Heart left ventricle (tissue), 13 donors: ENCODE data around the gene EPB41.

Experiments
- POLR2A ChIP-seq, 2 donors: fragments of 450-650 bp; IDR thresholded peaks; one replicate each; pipeline ENCODE4 v1.6.1; 2017; ENCODE audit warnings: antibody characterized with exemption in 2 of 2, mild to moderate bottlenecking in 2 of 2, moderate library complexity in 2 of 2
- TF ChIP-seq, protein P1 (sequence below), 12 donors: fragments of 200-600 bp; sonication (generic) in 4 of 12; IDR thresholded peaks; one replicate each; pipeline versions ENCODE4 v1.5.0 to v1.8.0; 2018 to 2022; ENCODE audit warnings: antibody characterized with exemption in 12 of 12, mild to moderate bottlenecking in 5 of 12
- donor health status: ischemic (EF 13 %, LVEDD 7.1; RV severe dilation, severe dysfunction).
- donor health status: DM: no; HTN: yes; CAD: no.
- donor health status: DM: no; HTN: no; CAD: no.
- donor health status: ischemic (EF 25% LVEDD 6.9; RV normal size, moderate dysfunction).
- donor health status: ischemic (EF 25% LVEDD 5.7; RV mildly dilated, moderate dysfunction).
- donor health status: ischemic (EF 35%, LVEDD 5.7; RV mildly dilated, moderate dysfunction).
- donor health status: nonischemic (EF 11% LVEDD 7.7; RV severe dilation, severe dysfunction).
- donor health status: DM: yes; HTN: yes; CAD: no.
- donor health status: PGD.
- donor health status: ischemic (EF 29% LVEDD 5.4; RV normal size, mild dysfunction).
- donor health status: nonischemic (EF 23%, LVEDD 6.1; RV moderate dilation, normal function).

DNA sequence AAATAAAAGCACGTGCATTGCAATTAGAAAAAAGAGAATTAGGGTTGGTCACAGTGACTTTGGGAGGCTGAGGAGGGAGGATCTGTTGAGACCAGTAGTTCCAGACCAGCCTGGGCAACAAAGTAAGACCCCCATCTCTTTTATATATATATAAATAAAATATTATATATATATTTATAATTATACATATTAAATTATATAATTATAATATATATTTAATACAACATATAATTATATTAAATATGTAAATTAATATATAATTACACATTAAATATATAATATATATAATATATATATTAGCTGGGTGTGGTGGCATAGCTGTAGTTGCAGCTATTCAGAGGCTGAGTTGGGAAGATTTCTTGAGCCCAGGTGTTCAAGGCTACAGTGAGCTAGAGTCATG is 186.1 kb downstream of the EPB41 start:
- TF ChIP-seq, protein P1, sequence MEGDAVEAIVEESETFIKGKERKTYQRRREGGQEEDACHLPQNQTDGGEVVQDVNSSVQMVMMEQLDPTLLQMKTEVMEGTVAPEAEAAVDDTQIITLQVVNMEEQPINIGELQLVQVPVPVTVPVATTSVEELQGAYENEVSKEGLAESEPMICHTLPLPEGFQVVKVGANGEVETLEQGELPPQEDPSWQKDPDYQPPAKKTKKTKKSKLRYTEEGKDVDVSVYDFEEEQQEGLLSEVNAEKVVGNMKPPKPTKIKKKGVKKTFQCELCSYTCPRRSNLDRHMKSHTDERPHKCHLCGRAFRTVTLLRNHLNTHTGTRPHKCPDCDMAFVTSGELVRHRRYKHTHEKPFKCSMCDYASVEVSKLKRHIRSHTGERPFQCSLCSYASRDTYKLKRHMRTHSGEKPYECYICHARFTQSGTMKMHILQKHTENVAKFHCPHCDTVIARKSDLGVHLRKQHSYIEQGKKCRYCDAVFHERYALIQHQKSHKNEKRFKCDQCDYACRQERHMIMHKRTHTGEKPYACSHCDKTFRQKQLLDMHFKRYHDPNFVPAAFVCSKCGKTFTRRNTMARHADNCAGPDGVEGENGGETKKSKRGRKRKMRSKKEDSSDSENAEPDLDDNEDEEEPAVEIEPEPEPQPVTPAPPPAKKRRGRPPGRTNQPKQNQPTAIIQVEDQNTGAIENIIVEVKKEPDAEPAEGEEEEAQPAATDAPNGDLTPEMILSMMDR (IDR thresholded peaks at IDR 0.05): no peak
- no peak for TF ChIP-seq POLR2A (IDR thresholded peaks at IDR 0.05)
